ENCODE results near the gene IGFBP6. TPM values are rescaled to one million over a fixed set of nuclear protein-coding genes. Genes with fewer than 3 reads are reported as not detected.

Gene IGFBP6
- total RNA-seq, 1 donor from 2014 or later, result not detected

DNA sequence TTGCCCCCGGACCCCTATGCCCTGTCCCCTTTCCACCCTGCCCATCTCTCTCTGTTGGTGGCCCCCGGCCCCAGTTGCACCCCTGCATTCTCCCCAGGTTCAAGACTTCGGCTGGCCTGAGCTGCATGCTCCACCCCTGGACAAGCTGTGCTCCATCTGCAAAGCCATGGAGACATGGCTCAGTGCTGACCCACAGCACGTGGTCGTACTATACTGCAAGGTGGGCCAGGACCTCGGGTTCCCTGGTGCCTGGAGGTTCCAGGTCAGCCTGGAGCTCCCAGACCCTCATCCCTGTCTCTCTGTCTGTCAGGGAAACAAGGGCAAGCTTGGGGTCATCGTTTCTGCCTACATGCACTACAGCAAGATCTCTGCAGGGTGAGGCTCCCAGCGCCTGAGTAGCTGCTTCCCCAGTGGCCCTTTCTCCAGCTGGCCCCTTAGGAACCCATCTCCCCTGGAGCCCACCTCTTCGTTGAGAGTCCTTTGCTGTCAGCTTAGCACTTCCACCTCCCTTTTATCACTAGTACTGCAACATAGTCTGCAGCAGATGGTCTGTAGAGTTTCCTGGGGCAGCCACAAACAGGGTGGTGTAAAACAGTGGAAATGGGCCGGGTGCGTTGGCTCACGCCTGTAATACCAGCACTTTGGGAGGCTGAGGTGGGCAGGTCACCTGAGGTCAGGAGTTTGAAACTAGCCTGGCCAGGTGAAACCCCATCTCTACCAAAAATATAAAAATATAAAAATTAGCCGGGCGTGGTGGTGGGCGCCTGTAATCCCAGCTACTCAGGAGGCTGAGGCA is 41.8 kb upstream of the IGFBP6 start:
- intact Hi-C loops (cut with micrococcal nuclease), result loop anchor here (2.0 kb wide), 1 partner anchor 23 kb away; the partner anchor contains the start of gene SPRYD3
- H3K4me1 Mint-ChIP-seq, result peaks cover 10% of the 10 kb centered on the region
- H3K27ac Mint-ChIP-seq, result no peak overlapping the region
- no peaks in the 10 kb centered on the region for H3K9me3 Mint-ChIP-seq
- H3K27me3 Mint-ChIP-seq, result peaks cover 4% of the 10 kb centered on the region
- no peak for DNase-seq
- H3K36me3 Mint-ChIP-seq (ENCODE audit: low read depth), result no peaks in the 10 kb centered on the region
- H3K4me3 Mint-ChIP-seq, result peak overlapping the region; percentile 49

DNA sequence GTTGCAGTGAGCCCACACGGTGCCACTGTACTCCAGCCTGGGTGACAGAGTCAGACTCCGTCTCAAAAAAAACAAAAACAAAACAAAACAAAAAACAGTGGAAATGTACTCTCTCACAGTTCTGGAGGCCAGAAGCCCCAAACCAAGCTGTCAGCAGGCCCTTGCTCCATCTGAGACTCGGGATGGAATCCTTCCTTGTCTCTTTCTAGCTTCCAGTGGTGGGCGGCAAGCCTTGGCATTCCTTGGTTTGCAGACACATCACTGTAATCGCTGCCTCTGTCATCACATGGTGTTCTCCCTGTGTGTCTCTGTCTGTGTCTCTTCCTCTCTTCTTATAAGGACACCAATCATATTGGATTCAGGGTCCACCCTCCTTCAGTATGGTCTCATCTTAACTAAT is 41.2 kb upstream of the IGFBP6 start:
- no peak for DNase-seq
- H3K27me3 Mint-ChIP-seq, result peaks cover 4% of the 10 kb centered on the region
- H3K4me1 Mint-ChIP-seq, result peaks cover 10% of the 10 kb centered on the region
- H3K36me3 Mint-ChIP-seq (ENCODE audit: low read depth), result no peaks in the 10 kb centered on the region
- no peak overlapping the region for H3K4me3 Mint-ChIP-seq
- H3K9me3 Mint-ChIP-seq, result no peaks in the 10 kb centered on the region
- no peak overlapping the region for H3K27ac Mint-ChIP-seq
- intact Hi-C loops (cut with micrococcal nuclease), result no loop called here

DNA sequence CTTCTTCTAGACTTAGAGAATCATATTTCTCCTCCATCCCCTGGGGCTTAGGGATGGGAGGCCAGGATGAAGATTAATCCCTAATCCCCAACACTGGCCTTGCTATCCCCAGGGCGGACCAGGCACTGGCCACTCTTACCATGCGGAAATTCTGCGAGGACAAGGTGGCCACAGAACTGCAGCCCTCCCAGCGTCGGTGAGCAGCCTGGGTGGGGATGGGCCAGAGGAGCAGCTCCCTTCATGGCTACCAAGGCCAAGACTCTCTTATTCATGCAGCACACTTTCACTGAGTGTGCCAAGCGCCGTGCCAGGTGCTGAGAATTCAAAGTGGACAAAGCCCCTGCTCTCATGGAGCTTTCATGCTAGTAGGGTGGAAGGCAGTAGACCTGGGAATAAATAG is 40.6 kb upstream of the IGFBP6 start:
- Mint-ChIP-seq H3K27ac (no peak overlapping the region), H3K4me1 (peaks cover 10% of the 10 kb centered on the region), H3K36me3 (ENCODE audit: low read depth) (no peaks in the 10 kb centered on the region), H3K9me3 (no peaks in the 10 kb centered on the region), H3K27me3 (peaks cover 4% of the 10 kb centered on the region), H3K4me3 (no peak overlapping the region)
- no peak for DNase-seq
- intact Hi-C loops (cut with micrococcal nuclease), result no loop called here

DNA sequence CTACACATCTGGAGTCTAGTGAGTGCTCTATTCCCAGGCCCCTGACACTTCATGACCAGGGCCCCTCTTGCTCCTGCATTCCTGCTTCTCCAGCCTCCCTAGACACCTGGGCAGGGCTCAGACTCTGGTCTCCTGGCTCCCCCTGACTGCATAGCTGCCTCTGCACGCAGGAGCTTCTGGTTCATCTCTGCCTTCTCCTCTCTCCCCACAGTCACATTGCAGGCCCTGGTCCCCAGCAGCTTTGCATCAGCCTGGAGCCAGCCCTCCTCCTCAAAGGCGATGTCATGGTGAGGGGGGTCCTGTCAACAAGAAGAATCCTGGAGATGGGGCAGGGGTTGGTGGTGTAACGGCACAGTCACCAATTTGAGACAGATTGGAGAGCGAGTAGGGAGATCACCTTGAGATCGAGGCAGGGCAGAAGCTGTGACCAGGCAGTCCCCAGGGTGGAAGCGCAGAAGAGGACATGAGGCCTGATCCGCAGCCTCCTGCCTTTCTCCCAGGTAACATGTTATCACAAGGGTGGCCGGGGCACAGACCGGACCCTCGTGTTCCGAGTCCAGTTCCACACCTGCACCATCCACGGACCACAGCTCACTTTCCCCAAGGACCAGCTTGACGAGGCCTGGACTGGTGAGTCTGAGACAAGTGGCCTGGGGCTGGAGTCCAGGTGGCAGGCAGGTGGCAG is 39.5 kb upstream of the IGFBP6 start:
- Mint-ChIP-seq H3K4me3 (no peak overlapping the region), H3K4me1 (peaks cover 10% of the 10 kb centered on the region), H3K9me3 (no peaks in the 10 kb centered on the region), H3K36me3 (ENCODE audit: low read depth) (no peaks in the 10 kb centered on the region), H3K27me3 (peaks cover 4% of the 10 kb centered on the region), H3K27ac (no peak overlapping the region)
- intact Hi-C loops (cut with micrococcal nuclease), result no loop called here
- DNase-seq, result no peak

DNA sequence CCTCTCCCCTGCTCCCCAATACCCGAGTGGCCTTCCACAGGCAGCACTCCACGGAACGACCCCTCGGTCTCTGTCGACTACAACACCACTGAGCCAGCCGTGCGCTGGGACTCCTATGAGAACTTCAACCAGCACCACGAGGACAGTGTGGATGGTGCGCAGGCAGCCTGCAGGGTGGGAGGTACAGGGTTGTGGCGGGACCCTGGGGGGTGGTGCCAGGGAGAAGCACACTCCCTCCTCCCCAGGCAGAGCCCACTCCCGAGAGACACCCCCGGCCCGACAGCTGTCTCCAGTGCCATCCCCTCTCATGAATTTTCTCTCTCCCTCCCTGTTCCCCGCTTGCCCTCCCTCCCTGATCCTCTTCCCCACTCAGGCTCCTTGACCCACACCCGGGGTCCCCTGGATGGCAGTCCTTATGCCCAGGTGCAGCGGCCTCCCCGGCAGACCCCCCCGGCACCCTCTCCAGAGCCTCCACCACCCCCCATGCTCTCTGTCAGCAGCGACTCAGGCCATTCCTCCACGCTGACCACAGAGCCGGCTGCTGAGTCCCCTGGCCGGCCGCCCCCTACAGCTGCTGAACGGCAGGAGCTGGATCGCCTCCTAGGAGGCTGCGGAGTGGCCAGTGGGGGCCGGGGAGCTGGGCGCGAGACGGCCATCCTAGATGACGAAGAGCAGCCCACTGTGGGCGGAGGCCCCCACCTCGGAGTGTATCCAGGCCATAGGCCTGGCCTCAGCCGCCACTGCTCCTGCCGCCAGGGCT is 38.6 kb upstream of the IGFBP6 start:
- H3K27me3 Mint-ChIP-seq, result peaks cover 4% of the 10 kb centered on the region
- no peaks in the 10 kb centered on the region for H3K36me3 Mint-ChIP-seq (ENCODE audit: low read depth)
- H3K4me3 Mint-ChIP-seq, result no peak overlapping the region
- intact Hi-C loops (cut with micrococcal nuclease), result no loop called here
- no peak overlapping the region for H3K27ac Mint-ChIP-seq
- peaks cover 6% of the 10 kb centered on the region for H3K4me1 Mint-ChIP-seq
- no peaks in the 10 kb centered on the region for H3K9me3 Mint-ChIP-seq
- DNase-seq, result no peak

DNA sequence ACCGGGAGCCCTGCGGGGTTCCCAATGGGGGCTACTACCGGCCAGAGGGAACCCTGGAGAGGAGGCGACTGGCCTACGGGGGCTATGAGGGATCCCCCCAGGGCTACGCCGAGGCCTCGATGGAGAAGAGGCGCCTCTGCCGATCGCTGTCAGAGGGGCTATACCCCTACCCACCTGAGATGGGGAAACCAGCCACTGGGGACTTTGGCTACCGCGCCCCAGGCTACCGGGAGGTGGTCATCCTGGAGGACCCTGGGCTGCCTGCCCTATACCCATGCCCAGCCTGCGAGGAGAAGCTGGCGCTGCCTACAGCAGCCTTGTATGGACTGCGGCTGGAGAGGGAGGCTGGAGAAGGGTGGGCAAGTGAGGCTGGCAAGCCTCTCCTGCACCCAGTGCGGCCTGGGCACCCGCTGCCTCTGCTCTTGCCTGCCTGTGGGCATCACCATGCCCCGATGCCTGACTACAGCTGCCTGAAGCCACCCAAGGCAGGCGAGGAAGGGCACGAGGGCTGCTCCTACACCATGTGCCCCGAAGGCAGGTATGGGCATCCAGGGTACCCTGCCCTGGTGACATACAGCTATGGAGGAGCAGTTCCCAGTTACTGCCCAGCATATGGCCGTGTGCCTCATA is 37.9 kb upstream of the IGFBP6 start:
- Mint-ChIP-seq H3K4me1 (peaks cover 2% of the 10 kb centered on the region), H3K27me3 (peaks cover 4% of the 10 kb centered on the region), H3K27ac (no peak overlapping the region), H3K36me3 (ENCODE audit: low read depth) (peaks cover 4% of the 10 kb centered on the region), H3K4me3 (no peak overlapping the region), H3K9me3 (no peaks in the 10 kb centered on the region)
- DNase-seq, result no peak
- intact Hi-C loops (cut with micrococcal nuclease), result no loop called here

DNA sequence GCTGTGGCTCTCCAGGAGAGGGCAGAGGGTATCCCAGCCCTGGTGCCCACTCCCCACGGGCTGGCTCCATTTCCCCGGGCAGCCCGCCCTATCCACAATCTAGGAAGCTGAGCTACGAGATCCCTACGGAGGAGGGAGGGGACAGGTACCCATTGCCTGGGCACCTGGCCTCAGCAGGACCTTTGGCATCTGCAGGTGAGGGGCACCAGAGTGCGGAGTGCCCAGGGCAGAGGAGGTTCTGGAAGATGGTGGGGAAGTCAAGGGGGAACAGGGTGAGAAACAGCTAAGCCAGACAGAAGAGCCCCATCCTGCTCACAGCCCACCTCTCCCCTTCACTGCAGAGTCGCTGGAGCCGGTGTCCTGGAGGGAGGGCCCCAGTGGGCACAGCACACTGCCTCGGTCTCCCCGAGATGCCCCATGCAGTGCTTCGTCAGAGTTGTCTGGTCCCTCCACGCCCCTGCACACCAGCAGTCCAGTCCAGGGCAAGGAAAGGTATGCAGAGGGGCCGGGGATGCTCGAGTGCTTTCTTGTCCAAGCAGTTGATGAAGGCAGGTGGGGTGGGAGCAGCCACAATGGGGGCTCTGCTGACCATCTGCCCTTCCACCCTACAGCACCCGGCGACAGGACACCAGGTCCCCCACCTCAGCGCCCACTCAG is 37.3 kb upstream of the IGFBP6 start:
- no peaks in the 10 kb centered on the region for H3K9me3 Mint-ChIP-seq
- H3K27ac Mint-ChIP-seq, result no peak overlapping the region
- H3K4me1 Mint-ChIP-seq, result peaks cover 2% of the 10 kb centered on the region
- H3K27me3 Mint-ChIP-seq, result peaks cover 4% of the 10 kb centered on the region
- DNase-seq, result no peak
- no peak overlapping the region for H3K4me3 Mint-ChIP-seq
- H3K36me3 Mint-ChIP-seq (ENCODE audit: low read depth), result peaks cover 11% of the 10 kb centered on the region
- intact Hi-C loops (cut with micrococcal nuclease), result no loop called here

DNA sequence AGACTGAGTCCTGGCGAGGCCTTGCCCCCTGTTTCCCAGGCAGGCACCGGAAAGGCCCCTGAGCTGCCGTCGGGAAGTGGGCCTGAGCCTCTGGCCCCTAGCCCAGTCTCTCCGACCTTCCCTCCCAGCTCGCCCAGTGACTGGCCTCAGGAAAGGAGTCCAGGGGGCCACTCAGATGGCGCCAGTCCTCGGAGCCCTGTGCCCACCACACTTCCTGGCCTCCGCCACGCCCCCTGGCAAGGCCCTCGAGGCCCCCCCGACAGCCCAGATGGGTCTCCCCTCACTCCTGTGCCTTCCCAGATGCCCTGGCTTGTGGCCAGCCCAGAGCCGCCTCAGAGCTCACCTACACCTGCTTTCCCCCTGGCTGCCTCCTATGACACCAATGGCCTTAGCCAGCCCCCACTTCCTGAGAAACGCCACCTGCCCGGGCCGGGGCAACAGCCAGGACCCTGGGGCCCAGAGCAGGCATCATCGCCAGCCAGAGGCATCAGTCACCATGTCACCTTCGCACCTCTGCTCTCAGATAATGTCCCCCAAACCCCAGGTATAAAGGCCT is 36.7 kb upstream of the IGFBP6 start:
- Mint-ChIP-seq H3K4me1 (peaks cover under 1% of the 10 kb centered on the region), H3K4me3 (no peak overlapping the region)
- intact Hi-C loops (cut with micrococcal nuclease), result no loop called here

DNA sequence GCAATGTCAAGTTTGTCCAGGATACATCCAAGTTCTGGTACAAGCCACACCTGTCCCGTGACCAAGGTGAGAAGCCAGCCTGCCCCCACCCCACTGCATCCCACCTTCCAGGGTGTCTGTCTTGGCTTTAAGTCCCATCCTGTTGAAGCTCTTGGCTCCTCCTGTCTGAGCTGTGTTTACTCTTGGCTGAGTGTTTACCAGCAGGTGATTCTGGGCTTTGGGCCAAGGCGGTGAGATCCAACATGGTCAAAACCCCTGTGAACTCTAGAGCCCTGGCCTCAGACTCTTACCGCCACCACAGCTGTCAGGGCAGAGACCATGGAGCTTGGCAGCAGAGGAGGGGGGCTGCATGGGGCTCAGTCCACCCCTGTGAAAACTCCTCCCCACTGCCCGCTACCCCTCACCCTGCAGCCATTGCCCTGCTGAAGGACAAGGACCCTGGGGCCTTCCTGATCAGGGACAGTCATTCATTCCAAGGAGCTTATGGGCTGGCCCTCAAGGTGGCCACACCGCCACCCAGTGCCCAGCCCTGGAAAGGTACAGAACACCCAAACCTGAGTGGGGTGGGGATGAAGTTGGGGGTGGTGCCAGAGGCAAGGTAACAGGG is 36.0 kb upstream of the IGFBP6 start:
- H3K4me1 Mint-ChIP-seq, result peaks cover 8% of the 10 kb centered on the region
- no peak overlapping the region for H3K4me3 Mint-ChIP-seq
- no peaks in the 10 kb centered on the region for H3K27me3 Mint-ChIP-seq
- H3K36me3 Mint-ChIP-seq (ENCODE audit: low read depth), result peaks cover 19% of the 10 kb centered on the region
- intact Hi-C loops (cut with micrococcal nuclease), result no loop called here
- DNase-seq, result no peak
- H3K27ac Mint-ChIP-seq, result no peak overlapping the region
- H3K9me3 Mint-ChIP-seq, result no peaks in the 10 kb centered on the region

More for the DNA sequence above, 36.7 kb upstream of the IGFBP6 start:
- Mint-ChIP-seq H3K9me3 (no peaks in the 10 kb centered on the region), H3K27me3 (peaks cover 2% of the 10 kb centered on the region), H3K27ac (no peak overlapping the region), H3K36me3 (ENCODE audit: low read depth) (peaks cover 12% of the 10 kb centered on the region)
- no peak for DNase-seq

DNA sequence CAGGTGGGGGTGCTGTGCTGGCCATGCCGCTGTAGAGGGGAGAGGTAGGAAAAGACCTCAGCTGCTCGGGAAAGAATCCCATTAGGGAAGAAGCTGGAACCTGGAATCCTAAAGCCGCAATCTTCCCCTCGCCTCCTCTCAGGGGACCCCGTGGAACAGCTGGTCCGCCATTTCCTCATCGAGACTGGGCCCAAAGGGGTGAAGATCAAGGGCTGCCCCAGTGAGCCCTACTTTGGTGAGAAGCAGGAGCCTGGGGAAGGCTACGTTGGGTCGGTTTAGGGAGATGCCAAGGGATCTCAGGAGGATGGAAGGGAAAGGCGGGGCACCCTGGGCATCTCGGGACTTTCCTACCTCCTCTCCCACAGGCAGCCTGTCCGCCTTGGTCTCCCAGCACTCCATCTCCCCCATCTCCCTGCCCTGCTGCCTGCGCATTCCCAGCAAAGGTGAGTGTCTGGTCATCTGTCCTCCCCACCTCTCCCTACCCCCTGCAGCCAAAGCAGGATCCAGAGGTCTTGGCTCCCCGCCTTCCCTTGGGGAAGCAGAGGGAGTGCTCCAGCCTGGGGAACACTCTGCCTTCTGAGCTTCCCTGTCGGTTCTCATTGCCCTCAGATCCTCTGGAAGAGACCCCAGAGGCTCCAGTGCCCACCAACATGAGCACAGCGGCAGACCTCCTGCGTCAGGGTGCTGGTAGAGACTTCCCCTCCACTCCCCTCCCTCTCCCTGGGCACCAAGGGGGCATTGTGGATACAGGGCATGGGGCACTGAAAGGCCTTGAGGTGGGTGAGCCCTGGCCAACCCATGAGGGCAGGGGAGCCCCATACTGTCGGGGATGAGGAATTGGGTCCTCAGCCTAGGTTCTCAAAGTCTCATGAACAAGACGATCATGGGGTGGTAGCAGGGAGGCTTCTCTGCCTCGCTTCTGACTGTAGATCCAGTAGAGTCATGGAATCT is 35.2 kb upstream of the IGFBP6 start:
- Mint-ChIP-seq H3K9me3 (no peaks in the 10 kb centered on the region), H3K36me3 (ENCODE audit: low read depth) (peaks cover 20% of the 10 kb centered on the region), H3K27ac (no peak overlapping the region), H3K4me3 (no peak overlapping the region), H3K27me3 (no peaks in the 10 kb centered on the region), H3K4me1 (peaks cover 8% of the 10 kb centered on the region)
- DNase-seq, result no peak
- intact Hi-C loops (cut with micrococcal nuclease), result no loop called here

DNA sequence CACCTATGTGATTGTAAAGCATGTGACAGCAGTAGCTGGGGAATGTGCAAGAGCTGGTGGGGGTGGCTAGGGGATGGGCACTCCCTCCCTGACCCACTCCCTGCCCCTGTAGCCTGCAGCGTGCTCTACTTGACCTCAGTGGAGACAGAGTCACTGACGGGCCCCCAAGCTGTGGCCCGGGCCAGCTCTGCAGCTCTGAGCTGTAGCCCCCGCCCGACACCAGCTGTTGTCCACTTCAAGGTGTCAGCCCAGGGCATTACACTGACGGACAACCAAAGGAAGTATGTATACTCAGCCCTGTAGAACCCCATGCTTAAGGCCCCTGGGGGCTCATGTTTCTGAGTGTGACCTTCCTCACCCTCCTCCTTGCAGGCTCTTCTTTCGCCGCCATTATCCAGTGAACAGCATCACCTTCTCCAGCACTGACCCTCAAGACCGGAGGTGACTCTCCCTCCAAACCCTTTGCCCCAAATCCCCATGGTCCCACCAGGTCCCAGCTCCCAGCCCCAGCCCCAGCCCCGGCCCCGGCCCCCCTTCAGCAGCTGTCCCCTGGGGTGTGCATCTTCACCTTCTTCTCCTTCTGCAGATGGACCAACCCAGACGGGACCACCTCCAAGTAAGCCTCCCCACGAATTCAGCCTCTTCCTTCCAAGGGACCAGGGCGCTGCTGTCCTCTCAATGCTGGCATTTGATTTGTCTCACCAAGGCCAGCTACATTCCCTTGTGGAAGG is 34.3 kb upstream of the IGFBP6 start:
- peaks cover 8% of the 10 kb centered on the region for H3K4me1 Mint-ChIP-seq
- no peak overlapping the region for H3K4me3 Mint-ChIP-seq
- no peak overlapping the region for H3K27ac Mint-ChIP-seq
- peaks cover 20% of the 10 kb centered on the region for H3K36me3 Mint-ChIP-seq (ENCODE audit: low read depth)
- intact Hi-C loops (cut with micrococcal nuclease), result no loop called here
- no peak for DNase-seq
- no peaks in the 10 kb centered on the region for H3K9me3 Mint-ChIP-seq
- H3K27me3 Mint-ChIP-seq, result no peaks in the 10 kb centered on the region
